ENCODE measurements around the gene TMEM242. TPM values are rescaled to one million over a fixed set of nuclear protein-coding genes. Genes with fewer than 3 reads are reported as not detected.

The TMEM242 gene
- total RNA-seq, 1 experiment from 2014 or later: 1.7 TPM

- no peak for DNase-seq (ENCODE audit: low spot score)
Measured at GRCh38 chr6:157290797-157291196, 32.5 kb downstream of the TMEM242 start.

DNA sequence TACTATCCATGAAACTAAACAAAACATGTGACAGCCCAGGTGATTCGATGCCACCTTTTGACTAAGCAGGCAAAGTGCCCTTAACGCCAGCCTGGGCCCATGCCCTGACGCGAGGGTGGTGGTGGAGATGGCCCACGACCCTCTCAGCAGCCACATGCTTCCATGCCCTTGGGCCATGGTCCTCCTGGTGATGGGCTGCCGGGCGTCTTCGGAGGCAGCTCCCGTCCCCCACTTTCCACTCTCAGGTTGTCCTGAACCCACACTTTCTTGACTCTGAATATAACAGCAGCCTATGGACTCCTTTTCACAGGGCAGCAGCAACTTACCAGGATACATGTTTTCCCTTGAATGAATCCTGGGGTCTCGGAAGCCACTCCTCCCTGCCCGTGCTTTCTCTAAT, 33.6 kb downstream of the TMEM242 start:
- no peak for DNase-seq (ENCODE audit: low spot score)

- DNase-seq (ENCODE audit: low spot score): no peak
Measured at GRCh38 chr6:157288575-157288974, 34.7 kb downstream of the TMEM242 start.

GRCh38 chr6:157287923-157288322, 35.4 kb downstream of the TMEM242 start:
- DNase-seq (ENCODE audit: low spot score): no peak

DNA sequence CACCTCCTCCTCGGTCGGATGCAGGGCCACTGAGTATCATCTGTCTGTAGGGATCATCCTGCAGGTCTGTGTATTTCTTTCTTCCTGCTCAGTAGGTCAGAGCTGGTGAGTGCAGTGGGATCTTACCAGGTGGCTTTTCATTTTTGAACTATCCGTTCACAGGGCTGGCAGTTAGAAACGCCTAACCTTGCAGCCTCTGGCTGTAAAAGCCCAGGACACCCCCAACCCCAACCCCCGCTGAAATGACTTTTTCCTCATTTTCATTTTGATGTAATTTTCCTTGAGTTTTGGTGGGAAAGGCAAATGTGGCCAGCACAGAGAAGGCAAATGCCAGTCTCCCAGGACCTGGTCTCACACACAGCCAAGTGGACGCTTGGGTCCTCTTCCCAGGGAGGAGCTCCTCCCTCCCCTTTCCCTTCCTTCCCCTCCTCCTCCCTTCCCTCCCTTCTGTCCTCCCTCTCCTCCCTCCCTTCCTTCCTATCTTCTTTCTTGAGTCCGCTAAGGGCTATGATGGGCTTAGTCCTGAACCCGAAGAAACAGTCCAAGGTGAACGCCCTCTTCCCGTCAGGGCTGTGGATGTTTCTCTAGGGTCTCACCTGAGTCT, 36.0 kb downstream of the TMEM242 start:
- DNase-seq (ENCODE audit: low spot score): no peak

DNA sequence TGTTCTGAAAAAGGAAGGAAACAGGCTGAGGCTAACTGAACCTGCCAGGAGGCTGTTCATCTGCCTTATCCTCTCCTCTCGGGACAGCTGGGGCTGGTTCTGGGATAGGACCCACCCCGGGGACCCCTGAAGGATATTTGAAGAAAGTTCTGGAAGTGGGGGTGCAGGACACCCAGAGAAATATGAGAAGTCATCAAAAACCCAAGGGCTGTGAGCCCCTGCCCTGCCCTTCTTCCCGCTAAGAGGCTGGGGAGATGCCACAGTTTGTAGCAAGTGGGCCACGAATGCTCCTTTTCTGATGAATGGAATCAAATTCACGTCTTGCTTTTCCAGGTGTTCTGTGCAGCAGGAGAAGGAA, 37.9 kb downstream of the TMEM242 start:
- DNase-seq (ENCODE audit: low spot score): no peak

- DNase-seq (ENCODE audit: low spot score): no peak
Measured at GRCh38 chr6:157284738-157285421, 38.4 kb downstream of the TMEM242 start.

- DNase-seq (ENCODE audit: low spot score): no peak
Measured at GRCh38 chr6:157283900-157284737, 39.2 kb downstream of the TMEM242 start.

DNA sequence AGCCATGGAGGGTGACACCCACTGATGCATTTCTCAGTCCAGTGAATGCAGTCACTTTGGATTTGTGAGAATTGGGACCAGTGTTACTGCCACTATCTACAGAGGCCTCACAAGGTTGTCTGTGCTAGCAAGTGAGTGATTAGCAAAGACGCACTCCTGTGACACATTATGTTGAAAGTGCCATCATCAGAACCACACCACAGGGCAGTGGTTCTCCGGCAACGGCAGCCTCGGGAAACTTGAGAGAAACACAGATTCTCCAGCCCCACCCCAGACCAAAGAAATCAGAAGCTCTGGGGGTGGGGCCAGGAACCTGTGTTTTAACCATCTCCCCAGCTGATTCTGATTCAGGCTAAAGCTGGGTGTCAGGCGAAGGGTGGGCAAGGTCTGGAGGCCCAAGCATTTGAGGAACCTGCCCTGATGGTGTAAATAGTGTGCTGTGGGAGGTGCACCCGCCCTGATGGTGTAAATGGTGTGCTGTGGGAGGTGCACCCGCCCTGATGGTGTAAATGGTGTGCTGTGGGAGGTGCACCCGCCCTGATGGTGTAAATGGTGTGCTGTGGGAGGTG, 39.9 kb downstream of the TMEM242 start:
- DNase-seq (ENCODE audit: low spot score): no peak

DNA sequence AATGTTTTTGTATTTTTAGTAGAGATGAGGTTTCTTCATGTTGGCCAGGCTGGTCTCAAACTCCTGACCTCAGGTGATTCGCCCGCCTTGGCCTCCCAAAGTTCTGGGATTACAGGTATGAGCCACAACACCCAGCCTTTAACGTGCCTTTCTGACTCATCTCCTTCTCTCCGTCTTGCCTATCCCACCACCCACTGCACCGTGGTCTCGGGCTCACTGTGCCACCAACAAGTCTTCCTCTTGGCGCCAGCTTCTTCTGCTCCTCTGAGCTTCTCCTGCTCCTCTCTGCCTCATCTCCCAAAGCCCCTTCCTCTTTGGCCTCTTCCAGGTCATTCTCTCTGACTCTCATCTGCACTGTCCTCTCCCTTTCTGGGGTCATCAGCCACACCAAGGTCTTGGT, 41.0 kb downstream of the TMEM242 start:
- DNase-seq (ENCODE audit: low spot score): no peak

GRCh38 chr6:157281570-157281969, 41.7 kb downstream of the TMEM242 start:
- DNase-seq (ENCODE audit: low spot score): peak; percentile 59

DNA sequence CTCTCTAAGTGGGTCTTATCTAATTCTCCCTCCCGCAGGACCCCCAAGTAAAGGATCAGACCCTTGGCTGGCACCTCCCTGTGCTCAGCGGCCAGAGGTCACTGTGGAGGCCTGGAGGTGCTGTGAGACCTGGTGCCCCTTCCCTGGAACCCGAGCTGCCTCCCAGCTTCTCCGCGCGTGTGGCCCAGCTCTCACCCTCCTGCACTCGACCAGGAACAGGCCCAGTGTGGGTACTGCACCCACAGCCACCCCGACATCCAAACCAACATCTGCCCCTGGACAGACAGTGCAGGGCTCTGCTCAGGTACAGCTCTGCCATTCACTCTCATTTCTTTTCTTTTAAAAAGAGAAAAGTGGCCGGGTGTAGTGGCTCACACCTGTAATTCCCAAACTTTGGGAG, 42.4 kb downstream of the TMEM242 start:
- no peak for DNase-seq (ENCODE audit: low spot score)

GRCh38 chr6:157280157-157280556, 43.2 kb downstream of the TMEM242 start:
- no peak for DNase-seq (ENCODE audit: low spot score)

DNA sequence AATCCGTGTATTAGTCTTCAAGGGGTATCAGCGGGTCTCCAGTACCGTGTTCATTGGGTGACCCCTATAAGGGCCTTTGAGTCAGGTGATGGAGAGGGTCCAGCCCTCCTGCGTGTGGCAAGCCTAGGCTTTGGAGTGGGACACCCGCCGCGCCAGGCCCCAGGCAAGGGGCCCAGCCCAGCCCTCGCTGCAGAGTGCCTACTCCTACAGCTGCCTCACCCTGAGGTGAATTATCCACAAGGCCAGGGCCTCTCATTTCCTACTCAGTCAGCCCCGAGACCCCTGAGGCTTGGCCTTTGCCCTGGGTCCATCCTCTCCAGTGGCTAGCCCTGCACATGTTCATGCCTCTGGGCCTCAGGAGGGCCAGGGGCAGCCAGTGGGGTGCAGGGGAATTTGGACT, 45.1 kb downstream of the TMEM242 start:
- DNase-seq (ENCODE audit: low spot score): no peak

DNA sequence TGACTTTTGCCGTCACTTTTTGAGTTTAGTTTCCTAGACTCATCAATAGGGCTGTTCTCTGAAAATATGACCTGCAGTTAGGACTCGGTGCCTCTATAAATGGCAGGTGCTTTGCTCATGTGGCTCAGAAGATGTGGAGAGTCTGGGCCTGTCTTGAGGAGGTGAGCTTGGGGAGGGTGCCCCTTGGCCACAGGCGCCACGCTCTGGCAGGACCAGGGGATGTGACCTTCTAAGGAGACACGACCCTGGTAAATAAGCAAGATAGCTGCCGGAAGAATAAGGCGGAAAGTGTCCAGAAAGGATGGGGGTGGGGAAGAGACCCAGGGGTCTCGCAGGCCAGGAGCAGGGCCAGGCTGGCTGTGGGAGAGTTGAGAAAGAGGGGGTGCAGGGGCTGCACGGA, 46.6 kb downstream of the TMEM242 start:
- DNase-seq (ENCODE audit: low spot score): no peak

DNA sequence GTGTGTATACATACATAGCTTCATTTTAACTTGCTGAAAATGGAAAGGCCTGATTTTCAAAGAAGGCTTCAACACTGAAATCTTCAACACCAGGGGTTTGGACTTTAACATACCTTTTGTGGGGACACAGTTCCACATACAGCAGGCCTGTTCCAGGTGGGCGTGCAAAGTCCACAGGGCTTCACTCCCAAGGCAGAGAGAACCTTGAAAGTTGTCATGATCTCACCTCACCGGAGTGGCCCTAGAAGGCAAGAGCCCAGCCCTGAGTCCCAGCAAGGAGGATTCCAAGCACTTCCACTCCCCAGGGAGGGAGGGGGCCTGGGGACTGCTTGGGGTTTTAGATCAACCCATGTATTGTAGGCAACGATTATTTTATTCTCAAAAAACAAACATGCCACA, 47.2 kb downstream of the TMEM242 start:
- DNase-seq (ENCODE audit: low spot score): no peak

- DNase-seq (ENCODE audit: low spot score): peak; percentile 74
Measured at GRCh38 chr6:157274471-157275226, 48.7 kb downstream of the TMEM242 start.

DNA sequence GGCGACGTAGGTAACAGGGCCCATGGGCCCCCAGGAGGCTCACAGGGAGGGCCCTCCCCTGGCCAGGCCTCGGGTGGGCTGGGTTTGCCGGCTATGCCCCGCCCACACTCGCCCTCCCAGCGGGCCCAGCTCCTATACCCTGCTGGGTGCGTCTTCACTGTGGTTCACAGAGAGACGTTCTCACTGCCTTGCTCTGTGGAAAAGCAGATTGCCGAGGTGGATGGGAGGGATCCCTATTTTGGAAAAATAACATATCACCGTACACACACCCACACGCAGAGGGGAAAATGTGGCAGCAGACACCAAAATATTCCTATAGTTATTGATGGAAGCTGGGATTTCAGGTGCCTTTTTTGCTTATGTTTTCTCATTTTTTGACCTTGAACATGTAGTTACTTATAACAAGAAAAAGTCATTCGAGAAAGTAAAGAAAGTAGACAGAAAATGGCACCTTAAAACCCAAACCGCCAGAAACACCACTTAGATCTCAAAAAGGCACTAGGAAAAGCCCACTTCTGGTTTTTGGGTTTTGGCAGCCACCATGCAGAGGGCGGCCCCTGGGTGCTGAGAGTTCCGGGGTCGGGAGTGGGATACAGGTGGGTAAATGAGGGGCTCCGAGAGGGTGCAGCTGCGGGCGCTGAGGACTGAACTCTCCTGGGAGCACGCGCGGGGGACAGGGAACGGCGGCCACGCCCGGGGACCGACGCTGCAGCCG, 49.4 kb downstream of the TMEM242 start:
- DNase-seq (ENCODE audit: low spot score): peak; percentile 19

DNA sequence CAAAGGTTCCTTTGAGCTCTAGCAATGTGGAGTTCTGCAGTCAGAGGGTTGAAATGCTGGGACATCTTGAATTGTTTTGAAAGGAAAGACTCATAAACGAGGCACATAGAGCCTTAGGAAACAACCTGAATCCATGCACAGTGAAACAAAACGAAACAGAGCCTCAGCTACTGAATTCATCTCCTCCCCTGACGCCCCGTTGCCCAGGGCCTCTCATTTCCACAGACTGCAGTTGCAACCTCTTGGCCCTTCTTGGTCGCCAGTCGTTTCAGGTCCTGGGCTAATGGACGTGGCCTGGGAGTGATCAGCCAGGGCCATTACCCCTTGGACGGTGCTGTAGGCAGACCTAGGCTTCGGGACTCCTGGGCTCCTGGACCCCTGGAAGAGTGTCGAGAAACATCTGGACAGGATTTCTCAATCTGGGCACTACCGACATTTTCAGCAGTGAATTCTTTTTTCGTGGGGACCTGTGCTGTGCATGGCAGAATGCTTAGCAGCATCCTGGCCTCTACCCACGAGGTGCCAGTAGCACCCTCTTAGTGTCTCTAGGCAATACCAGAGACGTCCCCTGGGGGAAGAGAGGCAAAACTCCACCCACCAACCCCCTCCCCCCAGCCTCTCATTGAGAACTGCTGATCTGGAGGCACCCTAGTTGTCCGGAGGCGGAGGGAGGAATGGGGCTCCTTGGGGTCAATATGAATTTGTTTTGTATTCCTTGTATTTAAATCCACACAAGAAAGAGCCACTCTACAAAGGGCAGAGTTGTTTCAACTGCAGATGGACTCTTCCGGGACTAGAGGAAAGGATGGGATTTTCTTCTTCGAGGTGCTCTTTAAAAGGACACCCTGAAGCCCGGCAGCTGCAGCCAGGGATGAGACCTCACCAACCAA, 50.2 kb downstream of the TMEM242 start:
- peak; percentile 11 for DNase-seq (ENCODE audit: low spot score)

DNA sequence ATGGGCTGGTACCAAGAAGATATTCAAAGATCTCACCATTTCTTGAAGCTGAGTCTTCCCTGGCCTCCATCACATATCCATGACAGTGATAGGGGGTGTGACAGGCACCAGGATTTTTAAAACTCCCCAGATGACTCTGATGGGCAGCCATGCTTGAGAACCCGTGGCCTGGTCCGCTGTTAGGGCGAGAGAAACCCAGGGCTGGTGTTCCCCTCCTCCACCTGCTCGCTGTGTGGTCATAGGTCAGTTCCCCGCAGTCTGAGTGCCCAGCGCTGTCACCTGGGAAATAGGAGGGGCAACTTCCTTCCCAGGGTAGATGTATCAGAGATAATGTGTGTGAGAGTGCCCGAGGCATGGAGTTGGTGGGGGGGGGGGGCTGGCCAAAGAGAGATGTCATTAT, 50.9 kb downstream of the TMEM242 start:
- no peak for DNase-seq (ENCODE audit: low spot score)

All from HT-29 (cell line).